A549 treated with CpdA at 1 μM for 4 hours (cell line): ENCODE data around the gene RBM42. TPM values are rescaled to one million over a fixed set of nuclear protein-coding genes. Genes with fewer than 3 reads are reported as not detected.

ENCODE experiments used
- total RNA-seq: library from RNA; stranded (reverse); fragments of 200-300 nt; extraction: Qiagen RNA extraction; gene quantifications from 5 replicates; pipeline ENCODE4 v1.2.3, GENCODE V29; 2022; ENCODE audit warnings: low read depth

The RBM42 gene, protein sequence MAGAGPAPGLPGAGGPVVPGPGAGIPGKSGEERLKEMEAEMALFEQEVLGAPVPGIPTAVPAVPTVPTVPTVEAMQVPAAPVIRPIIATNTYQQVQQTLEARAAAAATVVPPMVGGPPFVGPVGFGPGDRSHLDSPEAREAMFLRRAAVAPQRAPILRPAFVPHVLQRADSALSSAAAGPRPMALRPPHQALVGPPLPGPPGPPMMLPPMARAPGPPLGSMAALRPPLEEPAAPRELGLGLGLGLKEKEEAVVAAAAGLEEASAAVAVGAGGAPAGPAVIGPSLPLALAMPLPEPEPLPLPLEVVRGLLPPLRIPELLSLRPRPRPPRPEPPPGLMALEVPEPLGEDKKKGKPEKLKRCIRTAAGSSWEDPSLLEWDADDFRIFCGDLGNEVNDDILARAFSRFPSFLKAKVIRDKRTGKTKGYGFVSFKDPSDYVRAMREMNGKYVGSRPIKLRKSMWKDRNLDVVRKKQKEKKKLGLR
- total RNA-seq = 143 to 210 TPM (median 201 TPM) in 5 replicates

DNA sequence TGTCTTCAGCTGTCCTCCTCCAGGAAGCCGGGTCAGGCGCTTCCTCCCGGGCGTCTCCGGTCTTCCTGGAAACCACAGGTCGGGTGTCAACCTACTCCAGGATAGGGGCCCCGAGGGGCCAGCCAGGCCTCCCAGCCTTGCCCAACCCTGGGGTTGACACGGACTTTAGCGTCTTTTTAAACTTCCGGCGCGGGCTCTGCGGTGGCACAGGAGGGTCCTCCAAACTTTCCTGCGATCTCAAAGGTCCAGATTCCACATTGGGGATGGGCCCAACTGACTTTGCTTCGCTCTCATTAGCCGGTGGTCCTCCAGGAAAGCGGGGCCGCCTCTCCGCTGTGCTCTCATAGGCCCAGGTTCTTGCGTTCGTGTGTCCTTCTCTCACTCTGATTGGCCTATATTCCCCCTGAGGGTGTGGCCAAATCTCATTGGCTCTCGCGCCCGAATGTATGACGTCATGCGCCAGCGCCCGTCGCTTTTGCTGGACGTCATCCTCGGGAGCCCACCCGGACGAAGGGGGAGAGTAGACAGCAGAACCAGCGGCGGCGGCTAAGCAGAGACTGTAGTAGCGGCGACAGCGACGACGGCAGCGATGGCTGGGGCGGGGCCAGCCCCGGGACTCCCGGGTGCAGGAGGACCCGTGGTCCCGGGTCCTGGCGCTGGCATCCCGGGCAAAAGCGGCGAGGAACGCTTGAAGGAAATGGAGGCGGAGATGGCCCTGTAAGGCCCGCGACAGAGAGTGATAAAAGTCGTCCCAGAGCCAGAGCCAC, at the start of gene RBM42:
Gene RBM42, plus strand, starts transcription at position 472 of the 767 bp plus-strand sequence. Its CDS starts 118 bp downstream, at position 590.

DNA sequence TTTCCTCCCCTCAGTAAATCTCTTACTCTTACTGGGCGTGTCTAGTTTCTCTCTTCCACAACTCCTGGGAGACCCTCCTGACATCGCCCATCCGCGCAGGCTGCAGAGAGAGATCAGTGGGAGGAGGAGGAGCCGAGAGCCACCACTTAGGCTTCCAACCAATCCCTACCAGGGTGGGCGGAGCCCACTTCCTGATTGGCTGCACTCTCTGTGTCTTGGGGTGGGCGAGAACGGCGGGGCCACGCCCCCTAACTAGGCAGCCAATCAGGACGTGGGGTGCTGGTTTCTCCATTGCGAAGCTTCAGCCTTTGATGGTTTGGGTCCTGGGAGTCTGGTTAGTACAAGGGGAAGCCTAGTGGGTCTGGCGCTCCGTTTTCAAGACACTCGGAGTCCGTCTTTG, 43.0 kb upstream of the RBM42 start, which contains the start of gene PMIS2:
Gene PMIS2, plus strand, starts transcription at position 326 of the 400 bp plus-strand sequence. CDS start 87 bp downstream, outside the sequence.

DNA sequence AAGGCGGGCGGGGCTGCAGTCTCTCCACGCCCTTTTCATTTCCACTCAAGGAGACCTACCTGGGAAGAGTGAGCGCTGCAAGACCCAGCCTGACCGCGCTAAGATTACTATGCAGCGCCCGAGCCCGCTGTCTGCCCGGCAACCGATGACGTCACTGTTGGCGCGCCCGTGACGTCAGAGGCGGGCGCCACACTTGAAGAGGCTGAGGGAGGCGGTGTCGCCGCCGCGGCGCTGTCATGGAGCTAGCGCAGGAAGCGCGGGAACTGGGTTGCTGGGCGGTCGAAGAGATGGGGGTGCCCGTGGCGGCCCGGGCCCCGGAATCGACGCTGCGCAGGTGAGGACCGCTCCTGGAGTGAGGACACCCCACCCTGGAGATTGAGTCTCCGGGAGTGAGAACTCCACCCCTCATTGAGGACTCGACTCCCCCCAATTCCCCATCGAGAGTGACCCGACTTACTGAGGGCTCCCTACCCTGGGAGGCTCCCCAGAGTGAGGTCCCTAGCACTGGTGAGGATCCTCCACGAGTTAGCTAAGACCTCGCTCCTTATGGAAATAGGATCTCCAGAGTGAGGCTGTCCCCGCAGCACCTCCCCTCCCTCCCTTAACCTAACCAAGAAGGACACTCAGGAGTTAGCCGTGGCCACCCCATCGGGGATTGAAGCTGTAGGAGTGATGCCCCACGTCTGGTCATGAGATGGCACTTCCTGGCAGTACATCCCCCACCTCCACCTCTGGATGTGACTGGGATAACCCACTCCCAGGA, 16.1 kb upstream of the RBM42 start, which contains the start of gene HAUS5:
Gene HAUS5, plus strand, starts transcription at position 177 of the 763 bp plus-strand sequence. Its CDS starts 60 bp downstream, at position 237.

DNA sequence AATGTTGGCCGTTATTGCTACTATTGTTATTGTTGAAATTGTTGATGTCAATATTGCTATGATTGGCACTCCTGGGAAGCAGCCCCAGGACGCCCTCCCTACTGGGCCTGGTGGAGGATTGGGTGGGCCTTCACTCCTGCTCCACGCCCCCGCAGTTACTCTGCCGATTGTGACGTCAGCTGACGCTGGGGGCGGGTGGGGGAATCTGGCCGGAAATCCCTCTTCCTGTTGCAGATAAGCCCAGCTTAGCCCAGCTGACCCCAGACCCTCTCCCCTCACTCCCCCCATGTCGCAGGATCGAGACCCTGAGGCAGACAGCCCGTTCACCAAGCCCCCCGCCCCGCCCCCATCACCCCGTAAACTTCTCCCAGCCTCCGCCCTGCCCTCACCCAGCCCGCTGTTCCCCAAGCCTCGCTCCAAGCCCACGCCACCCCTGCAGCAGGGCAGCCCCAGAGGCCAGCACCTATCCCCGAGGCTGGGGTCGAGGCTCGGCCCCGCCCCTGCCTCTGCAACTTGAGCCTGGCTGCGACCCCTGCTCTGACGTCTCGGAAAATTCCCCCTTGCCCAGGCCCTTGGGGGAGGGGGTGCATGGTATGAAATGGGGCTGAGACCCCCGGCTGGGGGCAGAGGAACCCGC, 12.8 kb downstream of the RBM42 start, which contains the start of gene ETV2:
Gene ETV2, plus strand, starts transcription at position 231 of the 637 bp plus-strand sequence. CDS start 716 bp downstream, outside the sequence.

DNA sequence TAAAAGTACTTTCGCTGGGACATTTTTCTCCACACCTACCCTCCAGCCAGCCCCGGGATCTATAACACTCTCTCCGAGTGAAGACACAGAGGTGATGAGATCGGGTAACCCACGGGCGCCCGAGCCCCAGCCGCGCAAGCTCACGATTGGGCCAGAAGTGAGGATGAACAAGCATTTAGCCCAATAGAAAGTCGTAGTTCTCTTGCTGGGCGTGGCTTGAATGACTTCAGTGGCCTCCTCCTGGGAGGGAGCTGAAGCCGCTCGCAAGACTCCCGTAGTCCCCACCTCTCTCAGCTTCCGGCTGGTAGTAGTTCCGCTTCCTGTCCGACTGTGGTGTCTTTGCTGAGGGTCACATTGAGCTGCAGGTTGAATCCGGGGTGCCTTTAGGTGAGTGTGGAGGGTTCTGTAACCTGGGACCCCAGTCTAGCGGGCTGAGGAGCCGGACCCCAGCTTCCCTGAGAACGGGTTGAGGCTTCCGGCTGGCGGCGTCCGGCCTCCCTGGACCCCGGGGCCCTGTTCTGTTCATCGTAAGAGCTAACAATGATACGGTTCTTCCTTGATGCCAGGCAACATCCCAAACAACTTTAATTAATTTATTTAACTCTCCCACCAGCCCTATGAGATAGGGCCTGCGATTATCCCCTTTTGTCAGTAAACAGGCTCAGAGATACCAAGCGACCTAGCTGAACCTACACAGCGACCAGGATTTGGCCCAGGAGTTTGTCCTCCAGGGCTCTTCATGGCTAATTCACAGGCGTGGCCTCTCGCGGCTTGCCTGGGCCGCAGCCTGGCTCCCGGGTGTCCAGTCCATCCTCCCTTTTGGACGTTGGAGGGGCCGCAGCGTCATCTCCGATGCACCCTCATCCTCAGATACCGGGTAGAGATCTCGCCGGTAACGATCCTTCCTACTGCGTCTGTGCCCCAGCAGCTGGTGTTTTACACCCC, 19.5 kb downstream of the RBM42 start, which contains the start of gene COX6B1:
Gene COX6B1, plus strand, starts transcription at position 307 of the 945 bp plus-strand sequence. CDS start 2,921 bp downstream, outside the sequence.

DNA sequence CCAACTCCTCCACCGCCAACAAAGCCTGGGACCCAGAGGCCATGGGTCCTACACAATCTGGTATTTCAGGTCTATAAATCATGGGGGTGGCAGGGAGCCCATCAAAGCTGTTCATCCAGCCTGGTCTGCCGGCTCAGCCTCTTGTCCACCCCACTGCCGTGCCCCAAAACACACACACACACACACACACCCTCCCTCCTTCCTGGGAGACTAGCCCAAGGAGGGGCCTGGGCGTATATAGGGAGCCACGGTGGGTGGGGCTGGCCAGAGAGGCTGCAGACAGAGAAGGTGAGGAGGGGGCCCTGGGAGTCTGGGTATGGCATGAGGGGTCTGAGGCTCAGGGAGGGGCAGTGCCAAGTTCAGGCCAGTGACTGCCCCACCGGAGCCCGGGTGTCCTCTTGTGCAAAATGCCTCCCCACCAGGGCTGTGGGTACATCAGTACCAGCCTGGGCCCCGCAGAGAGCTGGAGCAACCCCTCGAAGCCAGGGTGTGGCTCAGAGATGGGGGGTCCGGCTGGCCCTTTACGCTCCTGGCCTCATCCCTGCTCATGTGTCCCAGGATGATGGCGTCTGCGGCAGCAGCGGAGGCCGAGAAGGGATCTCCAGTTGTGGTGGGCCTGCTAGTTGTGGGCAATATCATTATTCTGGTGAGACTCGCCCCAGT, 37.5 kb downstream of the RBM42 start, which contains the start of gene UPK1A:
Gene UPK1A, plus strand, starts transcription at position 267 of the 663 bp plus-strand sequence. Its CDS starts 296 bp downstream, at position 563.

Other genes with a start within 250 kb of the RBM42 start
- gene FFAR2, start 180.8 kb upstream of the RBM42 start, total RNA-seq = 0.06 TPM in 1 of 5 replicates, not detected in the others
- gene KRTDAP, start 138.6 kb upstream of the RBM42 start, total RNA-seq = not detected in 5 replicates
- 30.7 to 39.2 TPM (median 32.3 TPM) in 5 replicates for gene DMKN, start 115.4 kb upstream of the RBM42 start, total RNA-seq
- gene SBSN, start 100.7 kb upstream of the RBM42 start, total RNA-seq = 3.3 to 4.8 TPM (median 3.7 TPM) in 5 replicates
- gene GAPDHS, start 95.6 kb upstream of the RBM42 start, total RNA-seq = not detected in 5 replicates
- gene TMEM147, start 83.4 kb upstream of the RBM42 start, total RNA-seq = 333 to 446 TPM (median 432 TPM) in 5 replicates
- 0.01 TPM in 1 of 5 replicates, not detected in the others for gene ATP4A, start 65.4 kb upstream of the RBM42 start, total RNA-seq
- gene PMIS2, start 42.9 kb upstream of the RBM42 start, total RNA-seq = not detected in 5 replicates
- 12.9 to 17.2 TPM (median 14.8 TPM) in 5 replicates for gene HAUS5, start 16.3 kb upstream of the RBM42 start, total RNA-seq
- gene ETV2, start 12.7 kb downstream of the RBM42 start, total RNA-seq = 1.5 to 2.6 TPM (median 2.4 TPM) in 5 replicates
- 1,280 to 1,484 TPM (median 1,422 TPM) in 5 replicates for gene COX6B1, start 19.3 kb downstream of the RBM42 start, total RNA-seq
- 0.62 to 1.1 TPM (median 0.86 TPM) in 5 replicates for gene UPK1A, start 37.5 kb downstream of the RBM42 start, total RNA-seq
- not detected in 5 replicates for gene ZBTB32, start 75.5 kb downstream of the RBM42 start, total RNA-seq
- gene KMT2B, start 89.0 kb downstream of the RBM42 start, total RNA-seq = 51.4 to 66.0 TPM (median 58.9 TPM) in 5 replicates
- gene IGFLR1, start 113.4 kb downstream of the RBM42 start, total RNA-seq = 9.3 to 12.6 TPM (median 11.0 TPM) in 5 replicates
- gene U2AF1L4, start 116.4 kb downstream of the RBM42 start, total RNA-seq = 26.6 to 28.4 TPM (median 27.0 TPM) in 5 replicates
- gene PSENEN, start 116.6 kb downstream of the RBM42 start, total RNA-seq = 278 to 327 TPM (median 289 TPM) in 5 replicates
- gene LIN37, start 119.5 kb downstream of the RBM42 start, total RNA-seq = 17.4 to 27.7 TPM (median 23.3 TPM) in 5 replicates
- 0.26 to 0.50 TPM (median 0.38 TPM) in 5 replicates for gene HSPB6, start 128.0 kb downstream of the RBM42 start, total RNA-seq
- gene PROSER3, start 129.1 kb downstream of the RBM42 start, total RNA-seq = 23.9 to 34.7 TPM (median 27.4 TPM) in 5 replicates
- gene ARHGAP33, start 146.5 kb downstream of the RBM42 start, total RNA-seq = 3.5 to 8.1 TPM (median 5.6 TPM) in 5 replicates
- 0.17 to 0.50 TPM (median 0.25 TPM) in 5 replicates for gene PRODH2, start 183.8 kb downstream of the RBM42 start, total RNA-seq
- gene NPHS1, start 223.5 kb downstream of the RBM42 start, total RNA-seq = 0.41 to 0.83 TPM (median 0.49 TPM) in 5 replicates
- 0.47 to 0.65 TPM (median 0.51 TPM) in 5 replicates for gene KIRREL2, start 227.9 kb downstream of the RBM42 start, total RNA-seq
- gene APLP1, start 239.5 kb downstream of the RBM42 start, total RNA-seq = 66.5 to 99.5 TPM (median 89.7 TPM) in 5 replicates